CD4-positive, alpha-beta memory T cell (primary cell): ENCODE measurements around the gene KCNIP2. TPM values are rescaled to one million over a fixed set of nuclear protein-coding genes. Genes with fewer than 3 reads are reported as not detected.

Experiments used
- CTCF ChIA-PET: fragments of 350-600 bp; sonication (Branson Sonifier 250); formaldehyde crosslinking; loops from one replicate; lab custom pipeline; 2021; ENCODE audit warnings: inconsistent platforms; ENCODE audit not compliant: partially characterized antibody; lab: Charles Lee
- POLR2A ChIA-PET: fragments of 350-600 bp; sonication (Branson Sonifier 250); formaldehyde crosslinking; loops from one replicate; lab custom pipeline; 2021; ENCODE audit not compliant: partially characterized antibody; lab: Charles Lee
- DNase-seq, 5 donors: peaks; one replicate each; pipeline versions ENCODE4 v3.0.0 to v3.0.0-alpha.2; 2020 to 2022; ENCODE audit warnings: mixed read lengths in 1 of 5
- H3K27ac ChIP-seq: one replicate; pipeline ENCODE4 v1.7.0; 2013; ENCODE audit warnings: low read depth, low read length
- H3K27me3 ChIP-seq: 2 replicates; pipeline ENCODE4 v1.7.0; 2013; ENCODE audit warnings: mild to moderate bottlenecking, low read length, moderate library complexity; ENCODE audit not compliant: insufficient read depth
- H3K36me3 ChIP-seq: 2 replicates; pipeline ENCODE4 v1.7.0; 2013; ENCODE audit warnings: mild to moderate bottlenecking, low read length, moderate library complexity; ENCODE audit not compliant: insufficient read depth
- H3K4me1 ChIP-seq: 2 replicates; pipeline ENCODE4 v1.7.0; 2013; ENCODE audit warnings: mild to moderate bottlenecking, low read length, moderate library complexity; ENCODE audit not compliant: insufficient read depth
- H3K4me3 ChIP-seq, 2 donors: one replicate each; pipeline ENCODE4 v1.7.0; 2013; ENCODE audit warnings: low read length in 2 of 2, mild to moderate bottlenecking in 1 of 2
- H3K9me3 ChIP-seq, 2 donors: one replicate each; pipeline ENCODE4 v1.7.0; 2013; ENCODE audit warnings: low read length in 2 of 2, control low read depth in 1 of 2; ENCODE audit not compliant: control insufficient read depth in 1 of 2
- H3K27ac Mint-ChIP-seq, 7 donors: one replicate each; pipeline ENCODE4 v1.8.0; 2020 to 2021; ENCODE audit warnings: mixed read lengths in 7 of 7, mild to moderate bottlenecking in 6 of 7, inconsistent platforms in 3 of 7, moderate library complexity in 3 of 7
- H3K27me3 Mint-ChIP-seq, 2 donors: one replicate each; pipeline ENCODE4 v1.8.0; 2020 to 2021; ENCODE audit warnings: mixed read lengths in 2 of 2
- H3K36me3 Mint-ChIP-seq, 2 donors: one replicate each; pipeline ENCODE4 v1.8.0; 2020 to 2021; ENCODE audit warnings: mixed read lengths in 2 of 2, inconsistent platforms in 1 of 2, mild to moderate bottlenecking in 1 of 2
- H3K4me1 Mint-ChIP-seq, 4 donors: one replicate each; pipeline ENCODE4 v1.8.0; 2020 to 2021; ENCODE audit warnings: mixed read lengths in 4 of 4, mild to moderate bottlenecking in 1 of 4
- H3K4me3 Mint-ChIP-seq, 8 donors: one replicate each; pipeline ENCODE4 v1.8.0; 2020 to 2021; ENCODE audit warnings: mixed read lengths in 8 of 8, mild to moderate bottlenecking in 7 of 8, moderate library complexity in 6 of 8, inconsistent platforms in 3 of 8
- H3K9me3 Mint-ChIP-seq, 8 donors: one replicate each; pipeline ENCODE4 v1.8.0; 2020 to 2021; ENCODE audit warnings: mixed read lengths in 8 of 8, mild to moderate bottlenecking in 5 of 8, inconsistent platforms in 3 of 8, moderate library complexity in 1 of 8
- intact Hi-C: fragments of 100-400 bp; cut with micrococcal nuclease; formaldehyde crosslinking; loops from one replicate; pipeline ENCODE4 v1.15.1; 2023
- polyA plus RNA-seq, 2 donors: library from polyadenylated mRNA; unstranded; fragments of 300-500 nt; fragmentation: Illumina TruSeq; gene quantifications; one replicate each; pipeline ENCODE4 v1.2.3, GENCODE V29; 2021
- total RNA-seq, 2 experiments: library from RNA; stranded (reverse); gene quantifications; one replicate each; pipeline ENCODE4 v1.2.3, GENCODE V29; 2021

KCNIP2 gene
- total and polyA plus RNA-seq, 4 experiments from 2014 or later, result 0.79 to 4.3 (median 2.3) TPM

- H3K4me3 Mint-ChIP-seq, result peak overlapping the region; percentile 84 to 93 (median 88)
- intact Hi-C loops, result loop anchor here (1.0 to 5.0 kb wide), 4 partner anchors 11 to 566 kb away; partner anchors contain the start of genes ARMH3, NFKB2 and OGA
- peaks cover 0 to 12% of the 10 kb centered on the region in 2 donors for H3K36me3 Mint-ChIP-seq
- POLR2A ChIA-PET, result interaction anchor here (3.6 to 11.6 kb wide), 3 partner anchors 11 to 46 kb away, joined by 13 to 204 read pairs (median 29); partner anchors contain the start of genes NPM3 and OGA
- H3K4me1 Mint-ChIP-seq, result peaks cover 41 to 73% (median 51%) of the 10 kb centered on the region in 4 donors
- peak overlapping the region; percentile 87 for H3K27ac ChIP-seq
- H3K9me3 ChIP-seq, result no peaks in the 10 kb centered on the region
- peak overlapping the region; percentile 98 to 100 (median 99) for H3K27ac Mint-ChIP-seq
- H3K4me3 ChIP-seq, result peak overlapping the region; percentile 57 to 68
- CTCF ChIA-PET, result interaction anchor here (0.6 to 10.1 kb wide), 3 partner anchors 8 to 94 kb away, joined by 3 to 88 read pairs (median 60); partner anchors contain the start of genes KCNIP2 and OGA
- H3K27me3 Mint-ChIP-seq, result peaks cover 2 to 7% of the 10 kb centered on the region in 2 donors
- peaks cover 0 to 6% (median 0%) of the 10 kb centered on the region in 8 donors for H3K9me3 Mint-ChIP-seq
- peaks cover 51% of the 10 kb centered on the region for H3K4me1 ChIP-seq
- H3K27me3 ChIP-seq, result no peaks in the 10 kb centered on the region
- H3K36me3 ChIP-seq, result no peaks in the 10 kb centered on the region
- DNase-seq, result peak; percentile 67 to 82 (median 72)
These were observed 13.9 kb downstream of the KCNIP2 start for GRCh38 chr10:101829561-101830315.

DNA sequence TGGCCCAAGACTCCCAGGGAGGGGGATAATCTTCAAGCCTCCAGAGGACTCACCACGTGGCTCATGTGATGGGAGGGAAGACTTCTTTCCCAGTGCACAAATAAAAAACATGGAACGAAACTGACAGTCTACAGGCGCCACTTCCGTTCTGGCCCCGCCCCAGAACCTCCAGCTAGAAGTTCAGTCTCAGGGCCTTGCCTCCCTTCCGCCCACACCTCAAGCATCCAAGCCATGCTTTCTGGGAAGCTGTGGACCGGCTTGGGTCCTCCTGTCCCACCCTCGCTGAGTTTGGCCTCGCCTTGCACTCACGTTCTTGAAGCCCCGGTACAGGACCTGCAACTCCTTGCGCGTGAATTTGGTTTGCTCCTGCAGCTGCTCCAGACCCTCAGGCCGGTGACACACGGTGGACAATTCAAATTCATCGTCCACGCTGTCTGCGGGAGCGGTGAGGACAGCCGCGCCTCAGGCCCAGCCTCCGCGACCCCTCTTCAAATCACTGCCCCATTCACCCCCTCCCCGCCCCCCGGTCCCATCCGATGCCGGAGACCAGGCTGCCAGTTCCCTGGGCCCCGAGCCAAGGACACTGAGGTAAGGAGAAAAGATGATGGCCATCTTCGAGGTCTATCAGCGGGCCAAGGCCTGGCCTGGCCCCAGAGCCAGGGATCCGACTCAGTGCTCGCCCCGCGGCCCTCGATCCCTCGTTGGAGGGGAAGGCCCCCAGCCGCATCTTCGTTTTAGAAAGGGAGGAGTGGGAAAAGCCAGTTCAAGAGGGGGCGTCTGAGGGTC lies 14.6 kb downstream of the KCNIP2 start:
- H3K4me1 Mint-ChIP-seq, result peaks cover 34 to 65% (median 44%) of the 10 kb centered on the region in 4 donors
- Histone ChIP-seq H3K27ac (peak overlapping the region; percentile 6), H3K4me1 (peaks cover 44% of the 10 kb centered on the region), H3K4me3 (no peak overlapping the region), H3K9me3 (no peaks in the 10 kb centered on the region), H3K27me3 (no peaks in the 10 kb centered on the region), H3K36me3 (no peaks in the 10 kb centered on the region)
- peaks cover 0 to 6% (median 0%) of the 10 kb centered on the region in 8 donors for H3K9me3 Mint-ChIP-seq
- ChIA-PET POLR2A (interaction anchor here (3.6 to 11.6 kb wide), 3 partner anchors 10 to 45 kb away, joined by 13 to 204 read pairs (median 29); partner anchors contain the start of genes NPM3 and OGA), CTCF (interaction anchor here (7.6 to 10.1 kb wide), 2 partner anchors 7 to 13 kb away, joined by 60 to 88 read pairs; partner anchors contain the start of genes KCNIP2 and OGA)
- intact Hi-C loops, result no loop called here
- H3K27ac Mint-ChIP-seq, result peak overlapping the region in 6 of 7 donors; percentile 29 to 98 (median 50)
- H3K36me3 Mint-ChIP-seq, result peaks cover 0 to 12% of the 10 kb centered on the region in 2 donors
- no peak for DNase-seq
- H3K4me3 Mint-ChIP-seq, result peak overlapping the region in 5 of 8 donors; percentile 6 to 56 (median 15)
- peaks cover 2 to 7% of the 10 kb centered on the region in 2 donors for H3K27me3 Mint-ChIP-seq

GRCh38 chr10:101827919-101828600 lies 15.5 kb downstream of the KCNIP2 start:
- Histone ChIP-seq H3K27me3 (no peaks in the 10 kb centered on the region), H3K9me3 (no peaks in the 10 kb centered on the region), H3K27ac (no peak overlapping the region), H3K4me3 (no peak overlapping the region), H3K4me1 (peaks cover 35% of the 10 kb centered on the region), H3K36me3 (no peaks in the 10 kb centered on the region)
- intact Hi-C loops, result no loop called here
- Mint-ChIP-seq H3K4me3 (peak overlapping the region in 4 of 8 donors; percentile 3 to 56 (median 35)), H3K27ac (peak overlapping the region in 6 of 7 donors; percentile 34 to 98 (median 70)), H3K9me3 (peaks cover 0 to 6% (median 0%) of the 10 kb centered on the region in 8 donors), H3K27me3 (peaks cover 2 to 7% of the 10 kb centered on the region in 2 donors), H3K36me3 (peaks cover 0 to 12% of the 10 kb centered on the region in 2 donors), H3K4me1 (peaks cover 26 to 56% (median 35%) of the 10 kb centered on the region in 4 donors)
- POLR2A ChIA-PET, result interaction anchor here (3.6 to 11.6 kb wide), 3 partner anchors 10 to 44 kb away, joined by 13 to 204 read pairs (median 29); partner anchors contain the start of genes NPM3 and OGA
- CTCF ChIA-PET, result interaction anchor here (0.5 to 7.6 kb wide), 5 partner anchors 8 to 47 kb away, joined by 3 to 60 read pairs (median 6); partner anchors contain the start of genes KCNIP2 and OGA
- no peak for DNase-seq

GRCh38 chr10:101826852-101827434 lies 16.7 kb downstream of the KCNIP2 start:
- Histone ChIP-seq H3K4me3 (no peak overlapping the region), H3K27me3 (no peaks in the 10 kb centered on the region), H3K36me3 (no peaks in the 10 kb centered on the region), H3K9me3 (no peaks in the 10 kb centered on the region), H3K27ac (no peak overlapping the region), H3K4me1 (peaks cover 23% of the 10 kb centered on the region)
- Mint-ChIP-seq H3K9me3 (peaks cover 0 to 6% (median 0%) of the 10 kb centered on the region in 8 donors), H3K27me3 (peaks cover 2 to 7% of the 10 kb centered on the region in 2 donors), H3K36me3 (peaks cover 0 to 12% of the 10 kb centered on the region in 2 donors), H3K27ac (peak overlapping the region in 6 of 7 donors; percentile 15 to 98 (median 49)), H3K4me3 (peak overlapping the region in 2 of 8 donors; percentile 5 to 6), H3K4me1 (peaks cover 21 to 47% (median 27%) of the 10 kb centered on the region in 4 donors)
- no peak for DNase-seq
- ChIA-PET CTCF (interaction anchor here (1.1 to 7.6 kb wide), 3 partner anchors 9 to 46 kb away, joined by 4 to 60 read pairs (median 6); partner anchors contain the start of gene KCNIP2), POLR2A (interaction anchor here (0.5 to 11.6 kb wide), 2 partner anchors 8 to 21 kb away, joined by 3 to 204 read pairs; partner anchors contain the start of gene OGA)
- intact Hi-C loops, result no loop called here

DNA sequence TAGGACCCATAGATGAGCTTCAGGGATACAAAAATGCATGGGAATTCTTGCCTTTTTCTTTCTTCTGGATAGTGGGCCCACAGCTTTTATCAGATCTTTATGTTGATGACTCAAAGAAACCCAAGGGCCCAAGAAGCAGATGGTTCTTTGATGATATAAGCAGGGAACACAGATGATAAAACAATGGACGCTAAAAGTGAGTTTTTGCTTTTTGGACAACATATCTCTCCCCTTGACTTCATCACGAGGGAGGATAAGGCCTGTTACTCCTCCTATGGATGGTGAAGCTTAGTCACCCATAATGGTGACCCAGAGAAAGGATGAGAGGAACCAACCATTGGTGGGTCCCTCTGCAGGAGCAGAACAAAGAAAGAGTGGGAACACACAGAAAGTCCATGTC lies 18.9 kb downstream of the KCNIP2 start:
- H3K27ac Mint-ChIP-seq, result peak overlapping the region in 1 of 7 donors; percentile 21
- no peak for DNase-seq
- H3K9me3 Mint-ChIP-seq, result no peaks in the 10 kb centered on the region
- ChIA-PET CTCF (interaction anchor here (1.4 to 8.4 kb wide), 3 partner anchors 9 to 19 kb away, joined by 3 to 88 read pairs (median 5); partner anchors contain the start of gene KCNIP2), POLR2A (no interaction called here)
- H3K4me3 Mint-ChIP-seq, result no peak overlapping the region
- Histone ChIP-seq H3K27me3 (no peaks in the 10 kb centered on the region), H3K27ac (no peak overlapping the region), H3K36me3 (no peaks in the 10 kb centered on the region), H3K4me3 (no peak overlapping the region), H3K4me1 (peaks cover 20% of the 10 kb centered on the region), H3K9me3 (no peaks in the 10 kb centered on the region)
- no peaks in the 10 kb centered on the region for H3K27me3 Mint-ChIP-seq
- intact Hi-C loops, result no loop called here
- peaks cover 0 to under 1% of the 10 kb centered on the region in 2 donors for H3K36me3 Mint-ChIP-seq
- H3K4me1 Mint-ChIP-seq, result peaks cover 10 to 35% (median 18%) of the 10 kb centered on the region in 4 donors
